HG03342 (cell line): ENCODE data around the gene GALK1.
"Not testable (repeated sequence)": the region's sequence is repeated elsewhere in the genome, so short reads cannot be mapped to it uniquely, and the experiment has no call there.

ENCODE experiments used
- ATAC-seq: cut with Tn5 transposase; IDR thresholded peaks from one replicate; pipeline ENCODE4 v1.9.1; 2021; ENCODE audit warnings: mild to moderate bottlenecking, moderate library complexity; ENCODE audit not compliant: unreplicated experiment

Gene GALK1

GRCh38 chr17:75767881-75768280 is 2.9 kb upstream of the GALK1 start:
- ATAC-seq: no peak

- ATAC-seq: no peak
Observed at GRCh38 chr17:75765981-75766380, 989 bp upstream of the GALK1 start.

- ATAC-seq: peak; percentile 48
Observed at GRCh38 chr17:75764417-75764710, 628 bp downstream of the GALK1 start.

- ATAC-seq: no peak
Observed at GRCh38 chr17:75763613-75764416, 1.2 kb downstream of the GALK1 start.

- ATAC-seq: no peak
Observed at GRCh38 chr17:75763269-75763607, 1.8 kb downstream of the GALK1 start.

- no peak for ATAC-seq
Observed at GRCh38 chr17:75762513-75763268, 2.3 kb downstream of the GALK1 start.

- not testable (repeated sequence) for ATAC-seq
Observed at GRCh38 chr17:75759978-75760640, 4.9 kb downstream of the GALK1 start.

- ATAC-seq: no peak
Observed at GRCh38 chr17:75759457-75759856, 5.5 kb downstream of the GALK1 start.

- no peak for ATAC-seq
Observed at GRCh38 chr17:75758131-75758905, 6.7 kb downstream of the GALK1 start.

GRCh38 chr17:75757086-75757681 is 7.8 kb downstream of the GALK1 start:
- no peak for ATAC-seq

- no peak for ATAC-seq
Observed at GRCh38 chr17:75756451-75757085, 8.4 kb downstream of the GALK1 start.

- no peak for ATAC-seq
Observed at GRCh38 chr17:75755990-75756389, 9.0 kb downstream of the GALK1 start.

GRCh38 chr17:75755205-75755901 is 9.6 kb downstream of the GALK1 start:
- ATAC-seq: no peak

- no peak for ATAC-seq
Observed at GRCh38 chr17:75754378-75755204, 10.4 kb downstream of the GALK1 start.

- peak; percentile 46 for ATAC-seq
Observed at GRCh38 chr17:75753514-75754377, 11.2 kb downstream of the GALK1 start.

GRCh38 chr17:75752802-75753513 is 12.0 kb downstream of the GALK1 start:
- no peak for ATAC-seq

- ATAC-seq: no peak
Observed at GRCh38 chr17:75752405-75752709, 12.6 kb downstream of the GALK1 start.
